ENCODE measurements around the gene KIAA2012. TPM values are rescaled to one million over a fixed set of nuclear protein-coding genes. Genes with fewer than 3 reads are reported as not detected.

Gene KIAA2012
- polyA plus RNA-seq, 2 donors: not detected

DNA sequence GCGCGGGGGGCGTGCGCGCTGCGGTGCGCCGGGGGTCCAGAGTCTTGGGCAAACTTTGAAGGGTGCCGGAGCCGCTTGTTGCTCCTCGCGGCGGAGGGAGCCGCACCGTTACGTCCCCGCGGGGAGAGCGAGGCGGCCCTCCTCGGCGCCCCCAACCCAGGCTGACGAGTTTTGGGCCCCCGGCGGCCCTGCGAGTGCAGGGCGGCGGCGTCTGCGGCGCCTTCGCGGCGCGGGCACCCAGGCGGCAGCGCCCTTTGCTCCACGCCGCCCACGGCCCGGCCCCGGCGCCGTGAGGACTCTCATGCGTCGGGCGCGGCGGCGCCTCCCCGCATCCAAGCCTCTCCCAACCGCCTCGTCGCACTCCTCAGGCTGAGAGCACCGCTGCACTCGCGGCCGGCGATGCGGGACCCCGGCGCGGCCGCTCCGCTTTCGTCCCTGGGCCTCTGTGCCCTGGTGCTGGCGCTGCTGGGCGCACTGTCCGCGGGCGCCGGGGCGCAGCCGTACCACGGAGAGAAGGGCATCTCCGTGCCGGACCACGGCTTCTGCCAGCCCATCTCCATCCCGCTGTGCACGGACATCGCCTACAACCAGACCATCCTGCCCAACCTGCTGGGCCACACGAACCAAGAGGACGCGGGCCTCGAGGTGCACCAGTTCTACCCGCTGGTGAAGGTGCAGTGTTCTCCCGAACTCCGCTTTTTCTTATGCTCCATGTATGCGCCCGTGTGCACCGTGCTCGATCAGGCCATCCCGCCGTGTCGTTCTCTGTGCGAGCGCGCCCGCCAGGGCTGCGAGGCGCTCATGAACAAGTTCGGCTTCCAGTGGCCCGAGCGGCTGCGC is 38.6 kb upstream of the KIAA2012 start:
- Histone ChIP-seq H3K27me3 (ENCODE audit: control insufficient read depth in 1 of 2, insufficient read depth in 2 of 2, low read length in 2 of 2) (no peaks in the 10 kb centered on the region), H3K9me3 (ENCODE audit: control insufficient read depth in 2 of 2, insufficient read depth in 1 of 2, low read depth in 1 of 2, low read length in 1 of 2) (peaks cover 0 to 5% of the 10 kb centered on the region in 2 donors), H3K4me3 (ENCODE audit: low read depth in 1 of 2, low read length in 2 of 2) (peak overlapping the region; percentile 68 to 77), H3K36me3 (ENCODE audit: control insufficient read depth in 2 of 2, insufficient read depth in 2 of 2, low read length in 1 of 2) (no peaks in the 10 kb centered on the region), H3K27ac (ENCODE audit: low read depth in 2 of 2, low read length in 1 of 2) (peak overlapping the region; percentile 92 to 99), H3K4me1 (ENCODE audit: control insufficient read depth in 2 of 2, insufficient read depth in 2 of 2, low read length in 1 of 2) (peaks cover 0 to 14% of the 10 kb centered on the region in 2 donors)
- 1% methylated on average over 86 to 105 of the region's 105 CpGs for WGBS, 2 donors

DNA sequence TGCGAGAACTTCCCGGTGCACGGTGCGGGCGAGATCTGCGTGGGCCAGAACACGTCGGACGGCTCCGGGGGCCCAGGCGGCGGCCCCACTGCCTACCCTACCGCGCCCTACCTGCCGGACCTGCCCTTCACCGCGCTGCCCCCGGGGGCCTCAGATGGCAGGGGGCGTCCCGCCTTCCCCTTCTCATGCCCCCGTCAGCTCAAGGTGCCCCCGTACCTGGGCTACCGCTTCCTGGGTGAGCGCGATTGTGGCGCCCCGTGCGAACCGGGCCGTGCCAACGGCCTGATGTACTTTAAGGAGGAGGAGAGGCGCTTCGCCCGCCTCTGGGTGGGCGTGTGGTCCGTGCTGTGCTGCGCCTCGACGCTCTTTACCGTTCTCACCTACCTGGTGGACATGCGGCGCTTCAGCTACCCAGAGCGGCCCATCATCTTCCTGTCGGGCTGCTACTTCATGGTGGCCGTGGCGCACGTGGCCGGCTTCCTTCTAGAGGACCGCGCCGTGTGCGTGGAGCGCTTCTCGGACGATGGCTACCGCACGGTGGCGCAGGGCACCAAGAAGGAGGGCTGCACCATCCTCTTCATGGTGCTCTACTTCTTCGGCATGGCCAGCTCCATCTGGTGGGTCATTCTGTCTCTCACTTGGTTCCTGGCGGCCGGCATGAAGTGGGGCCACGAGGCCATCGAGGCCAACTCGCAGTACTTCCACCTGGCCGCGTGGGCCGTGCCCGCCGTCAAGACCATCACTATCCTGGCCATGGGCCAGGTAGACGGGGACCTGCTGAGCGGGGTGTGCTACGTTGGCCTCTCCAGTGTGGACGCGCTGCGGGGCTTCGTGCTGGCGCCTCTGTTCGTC is 37.7 kb upstream of the KIAA2012 start:
- H3K4me1 ChIP-seq (ENCODE audit: control insufficient read depth in 2 of 2, insufficient read depth in 2 of 2, low read length in 1 of 2): peaks cover 0 to 14% of the 10 kb centered on the region in 2 donors
- H3K27ac ChIP-seq (ENCODE audit: low read depth in 2 of 2, low read length in 1 of 2): peak overlapping the region; percentile 92 to 99
- no peaks in the 10 kb centered on the region for H3K27me3 ChIP-seq (ENCODE audit: control insufficient read depth in 1 of 2, insufficient read depth in 2 of 2, low read length in 2 of 2)
- H3K36me3 ChIP-seq (ENCODE audit: control insufficient read depth in 2 of 2, insufficient read depth in 2 of 2, low read length in 1 of 2): no peaks in the 10 kb centered on the region
- peaks cover 0 to 5% of the 10 kb centered on the region in 2 donors for H3K9me3 ChIP-seq (ENCODE audit: control insufficient read depth in 2 of 2, insufficient read depth in 1 of 2, low read depth in 1 of 2, low read length in 1 of 2)
- peak overlapping the region; percentile 68 to 77 for H3K4me3 ChIP-seq (ENCODE audit: low read depth in 1 of 2, low read length in 2 of 2)
- 14 to 17% methylated on average over 76 to 78 of the region's 78 CpGs for WGBS, 2 donors

DNA sequence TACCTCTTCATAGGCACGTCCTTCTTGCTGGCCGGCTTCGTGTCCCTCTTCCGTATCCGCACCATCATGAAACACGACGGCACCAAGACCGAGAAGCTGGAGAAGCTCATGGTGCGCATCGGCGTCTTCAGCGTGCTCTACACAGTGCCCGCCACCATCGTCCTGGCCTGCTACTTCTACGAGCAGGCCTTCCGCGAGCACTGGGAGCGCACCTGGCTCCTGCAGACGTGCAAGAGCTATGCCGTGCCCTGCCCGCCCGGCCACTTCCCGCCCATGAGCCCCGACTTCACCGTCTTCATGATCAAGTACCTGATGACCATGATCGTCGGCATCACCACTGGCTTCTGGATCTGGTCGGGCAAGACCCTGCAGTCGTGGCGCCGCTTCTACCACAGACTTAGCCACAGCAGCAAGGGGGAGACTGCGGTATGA is 37.1 kb upstream of the KIAA2012 start:
- Histone ChIP-seq H3K27ac (ENCODE audit: low read depth in 2 of 2, low read length in 1 of 2) (peak overlapping the region; percentile 73 to 92), H3K27me3 (ENCODE audit: control insufficient read depth in 1 of 2, insufficient read depth in 2 of 2, low read length in 2 of 2) (no peaks in the 10 kb centered on the region), H3K4me3 (ENCODE audit: low read depth in 1 of 2, low read length in 2 of 2) (peak overlapping the region; percentile 68 to 77), H3K9me3 (ENCODE audit: control insufficient read depth in 2 of 2, insufficient read depth in 1 of 2, low read depth in 1 of 2, low read length in 1 of 2) (peaks cover 0 to 5% of the 10 kb centered on the region in 2 donors), H3K4me1 (ENCODE audit: control insufficient read depth in 2 of 2, insufficient read depth in 2 of 2, low read length in 1 of 2) (peaks cover 0 to 14% of the 10 kb centered on the region in 2 donors), H3K36me3 (ENCODE audit: control insufficient read depth in 2 of 2, insufficient read depth in 2 of 2, low read length in 1 of 2) (no peaks in the 10 kb centered on the region)
- WGBS, 2 donors: 65 to 69% methylated on average over 32 of the region's 32 CpGs

DNA sequence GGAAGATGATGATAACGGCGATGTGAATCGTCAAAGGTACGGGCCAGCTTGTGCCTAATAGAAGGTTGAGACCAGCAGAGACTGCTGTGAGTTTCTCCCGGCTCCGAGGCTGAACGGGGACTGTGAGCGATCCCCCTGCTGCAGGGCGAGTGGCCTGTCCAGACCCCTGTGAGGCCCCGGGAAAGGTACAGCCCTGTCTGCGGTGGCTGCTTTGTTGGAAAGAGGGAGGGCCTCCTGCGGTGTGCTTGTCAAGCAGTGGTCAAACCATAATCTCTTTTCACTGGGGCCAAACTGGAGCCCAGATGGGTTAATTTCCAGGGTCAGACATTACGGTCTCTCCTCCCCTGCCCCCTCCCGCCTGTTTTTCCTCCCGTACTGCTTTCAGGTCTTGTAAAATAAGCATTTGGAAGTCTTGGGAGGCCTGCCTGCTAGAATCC is 36.4 kb upstream of the KIAA2012 start:
- peak overlapping the region; percentile 73 to 92 for H3K27ac ChIP-seq (ENCODE audit: low read depth in 2 of 2, low read length in 1 of 2)
- 52% methylated on average over 15 of the region's 15 CpGs for WGBS, 2 donors
- H3K4me1 ChIP-seq (ENCODE audit: control insufficient read depth in 2 of 2, insufficient read depth in 2 of 2, low read length in 1 of 2): peaks cover 0 to 14% of the 10 kb centered on the region in 2 donors

DNA sequence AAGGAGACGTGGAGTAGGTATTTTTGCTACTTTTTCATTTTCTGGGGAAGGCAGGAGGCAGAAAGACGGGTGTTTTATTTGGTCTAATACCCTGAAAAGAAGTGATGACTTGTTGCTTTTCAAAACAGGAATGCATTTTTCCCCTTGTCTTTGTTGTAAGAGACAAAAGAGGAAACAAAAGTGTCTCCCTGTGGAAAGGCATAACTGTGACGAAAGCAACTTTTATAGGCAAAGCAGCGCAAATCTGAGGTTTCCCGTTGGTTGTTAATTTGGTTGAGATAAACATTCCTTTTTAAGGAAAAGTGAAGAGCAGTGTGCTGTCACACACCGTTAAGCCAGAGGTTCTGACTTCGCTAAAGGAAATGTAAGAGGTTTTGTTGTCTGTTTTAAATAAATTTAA is 36.0 kb upstream of the KIAA2012 start:
- Histone ChIP-seq H3K27ac (ENCODE audit: low read depth in 2 of 2, low read length in 1 of 2) (peak overlapping the region; percentile 73 to 92), H3K36me3 (ENCODE audit: control insufficient read depth in 2 of 2, insufficient read depth in 2 of 2, low read length in 1 of 2) (no peaks in the 10 kb centered on the region), H3K27me3 (ENCODE audit: control insufficient read depth in 1 of 2, insufficient read depth in 2 of 2, low read length in 2 of 2) (no peaks in the 10 kb centered on the region), H3K9me3 (ENCODE audit: control insufficient read depth in 2 of 2, insufficient read depth in 1 of 2, low read depth in 1 of 2, low read length in 1 of 2) (peaks cover 0 to 5% of the 10 kb centered on the region in 2 donors), H3K4me1 (ENCODE audit: control insufficient read depth in 2 of 2, insufficient read depth in 2 of 2, low read length in 1 of 2) (peaks cover 0 to 14% of the 10 kb centered on the region in 2 donors), H3K4me3 (ENCODE audit: low read depth in 1 of 2, low read length in 2 of 2) (peak overlapping the region in 1 of 2 donors; percentile 77)
- WGBS, 2 donors: 58 to 66% methylated on average over 7 of the region's 7 CpGs

More for the DNA sequence above, 36.4 kb upstream of the KIAA2012 start:
- Histone ChIP-seq H3K9me3 (ENCODE audit: control insufficient read depth in 2 of 2, insufficient read depth in 1 of 2, low read depth in 1 of 2, low read length in 1 of 2) (peaks cover 0 to 5% of the 10 kb centered on the region in 2 donors), H3K27me3 (ENCODE audit: control insufficient read depth in 1 of 2, insufficient read depth in 2 of 2, low read length in 2 of 2) (no peaks in the 10 kb centered on the region), H3K36me3 (ENCODE audit: control insufficient read depth in 2 of 2, insufficient read depth in 2 of 2, low read length in 1 of 2) (no peaks in the 10 kb centered on the region), H3K4me3 (ENCODE audit: low read depth in 1 of 2, low read length in 2 of 2) (peak overlapping the region; percentile 9 to 77)

DNA sequence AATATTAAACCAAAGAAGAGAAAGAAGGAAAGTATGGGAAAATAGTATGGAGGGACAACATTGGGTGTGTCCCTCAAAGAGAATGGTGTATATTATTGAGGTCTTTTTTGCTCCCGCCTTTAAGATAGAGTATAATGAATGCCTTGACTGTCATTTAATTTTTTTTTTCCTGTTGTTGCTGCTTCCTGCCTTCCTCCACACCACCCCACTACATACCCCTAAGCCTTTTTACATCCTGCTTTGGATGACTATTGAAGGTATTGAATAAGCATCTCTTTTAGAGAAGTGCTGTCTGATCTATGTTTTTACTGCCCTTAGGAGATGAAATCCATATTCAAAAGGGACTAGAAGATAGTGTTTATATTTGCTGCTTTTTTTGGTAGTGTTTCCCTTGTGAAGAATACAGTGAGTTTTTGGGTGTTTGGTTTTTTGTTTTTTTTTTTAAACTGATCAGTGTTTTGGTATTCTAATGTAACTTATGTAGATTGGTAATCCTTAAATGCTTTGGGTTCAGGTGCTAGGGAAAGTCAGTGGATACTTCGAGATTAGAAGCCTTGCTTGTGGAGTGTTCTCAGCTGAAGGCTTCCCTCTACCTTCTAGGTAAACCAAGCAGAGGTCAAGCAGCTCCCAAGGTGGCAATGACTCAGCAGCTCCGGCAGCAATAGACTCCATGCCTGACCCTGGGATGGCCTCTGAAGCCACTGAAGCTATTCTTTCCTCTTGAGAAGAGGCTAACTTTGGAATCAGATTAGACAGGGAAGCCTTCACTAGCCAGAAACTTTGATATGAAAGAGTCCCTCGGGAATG is 34.4 kb upstream of the KIAA2012 start:
- peaks cover 0 to 14% of the 10 kb centered on the region in 2 donors for H3K4me1 ChIP-seq (ENCODE audit: control insufficient read depth in 2 of 2, insufficient read depth in 2 of 2, low read length in 1 of 2)
- H3K4me3 ChIP-seq (ENCODE audit: low read depth in 1 of 2, low read length in 2 of 2): no peak overlapping the region
- H3K27ac ChIP-seq (ENCODE audit: low read depth in 2 of 2, low read length in 1 of 2): peak overlapping the region; percentile 43 to 59
- no peaks in the 10 kb centered on the region for H3K36me3 ChIP-seq (ENCODE audit: control insufficient read depth in 2 of 2, insufficient read depth in 2 of 2, low read length in 1 of 2)
- 52 to 53% methylated on average over 4 of the region's 4 CpGs for WGBS, 2 donors
- no peaks in the 10 kb centered on the region for H3K27me3 ChIP-seq (ENCODE audit: control insufficient read depth in 1 of 2, insufficient read depth in 2 of 2, low read length in 2 of 2)
- H3K9me3 ChIP-seq (ENCODE audit: control insufficient read depth in 2 of 2, insufficient read depth in 1 of 2, low read depth in 1 of 2, low read length in 1 of 2): peaks cover 0 to 5% of the 10 kb centered on the region in 2 donors

DNA sequence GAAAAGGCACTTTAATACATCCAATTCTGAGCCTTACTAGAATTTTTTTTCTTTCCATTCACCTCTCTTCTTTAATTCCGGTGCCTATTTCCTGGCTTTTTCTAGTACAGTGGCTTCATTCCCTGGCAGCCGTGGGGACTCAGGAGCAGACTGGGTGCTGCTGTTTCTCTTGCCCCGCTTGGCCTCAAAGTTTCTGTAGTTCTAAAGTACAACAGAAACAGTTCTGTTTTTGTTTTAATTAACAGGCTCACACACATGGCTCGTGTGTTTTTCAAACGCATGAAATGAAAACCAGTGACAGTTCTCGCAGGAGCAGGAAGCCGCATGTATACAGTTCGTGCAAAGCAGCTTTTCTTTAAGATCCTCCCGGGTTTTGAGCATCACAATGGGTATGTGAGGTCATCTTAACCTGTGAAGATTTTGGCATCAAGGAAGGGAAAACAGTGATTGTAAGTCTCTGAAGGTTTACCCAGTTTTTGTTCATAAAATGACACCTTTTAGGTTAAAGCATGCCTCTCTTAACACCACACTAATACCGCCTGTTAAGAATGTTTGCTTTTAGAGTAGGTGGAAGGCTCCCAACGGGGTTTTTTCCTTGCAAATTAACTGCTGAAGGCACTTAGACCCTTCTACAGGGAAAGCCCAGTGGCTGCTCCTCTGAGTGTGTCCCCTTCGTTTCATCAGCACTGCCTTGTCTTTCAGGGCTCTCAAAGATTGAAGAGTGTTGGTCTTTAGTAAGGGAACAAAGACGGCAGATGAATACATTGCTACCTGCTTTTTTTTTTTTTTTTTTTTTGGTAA is 33.6 kb upstream of the KIAA2012 start:
- Histone ChIP-seq H3K27me3 (ENCODE audit: control insufficient read depth in 1 of 2, insufficient read depth in 2 of 2, low read length in 2 of 2) (no peaks in the 10 kb centered on the region), H3K4me3 (ENCODE audit: low read depth in 1 of 2, low read length in 2 of 2) (no peak overlapping the region), H3K27ac (ENCODE audit: low read depth in 2 of 2, low read length in 1 of 2) (peak overlapping the region in 1 of 2 donors; percentile 43), H3K4me1 (ENCODE audit: control insufficient read depth in 2 of 2, insufficient read depth in 2 of 2, low read length in 1 of 2) (peaks cover 0 to 14% of the 10 kb centered on the region in 2 donors), H3K36me3 (ENCODE audit: control insufficient read depth in 2 of 2, insufficient read depth in 2 of 2, low read length in 1 of 2) (no peaks in the 10 kb centered on the region), H3K9me3 (ENCODE audit: control insufficient read depth in 2 of 2, insufficient read depth in 1 of 2, low read depth in 1 of 2, low read length in 1 of 2) (peaks cover 0 to 5% of the 10 kb centered on the region in 2 donors)
- WGBS, 2 donors: 42 to 51% methylated on average over 13 of the region's 13 CpGs

DNA sequence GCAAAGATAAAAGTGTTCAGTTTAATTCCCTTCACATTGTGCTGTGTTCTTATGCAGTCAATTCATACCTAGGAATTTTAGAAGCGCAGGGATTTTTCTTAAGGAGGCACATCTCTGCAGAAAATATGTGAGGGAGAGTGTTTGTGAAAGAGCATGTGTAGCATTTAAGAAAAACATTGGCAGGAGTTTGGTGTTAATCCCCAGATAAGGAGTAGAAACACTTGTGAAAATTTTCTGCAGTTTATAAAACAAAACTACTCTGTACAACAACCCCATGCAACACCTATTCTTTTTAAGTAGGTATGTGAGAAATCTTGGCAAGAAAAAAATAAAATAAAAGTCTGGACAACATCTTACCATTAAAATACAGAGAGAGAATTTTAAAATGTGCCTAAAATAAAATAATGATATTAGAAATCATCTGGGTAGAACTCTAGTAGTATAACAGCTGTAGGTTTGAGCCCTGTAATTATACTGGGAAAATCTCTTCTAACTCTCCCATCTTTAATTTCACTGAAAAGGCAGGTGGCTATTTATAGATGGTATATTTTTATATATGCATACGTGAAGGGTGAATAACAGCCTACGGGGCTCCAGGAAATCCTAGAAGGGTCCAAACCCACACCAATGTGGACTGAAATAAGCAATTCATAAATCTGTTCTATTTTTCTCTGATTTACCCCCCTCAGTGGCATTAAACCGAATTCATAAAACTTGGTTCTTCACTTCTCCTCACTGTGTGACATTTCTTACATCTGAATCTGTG is 32.8 kb upstream of the KIAA2012 start:
- WGBS, 2 donors: 75 to 82% methylated on average over 4 of the region's 4 CpGs
- Histone ChIP-seq H3K4me1 (ENCODE audit: control insufficient read depth in 2 of 2, insufficient read depth in 2 of 2, low read length in 1 of 2) (peaks cover 0 to 9% of the 10 kb centered on the region in 2 donors), H3K27ac (ENCODE audit: low read depth in 2 of 2, low read length in 1 of 2) (no peak overlapping the region), H3K36me3 (ENCODE audit: control insufficient read depth in 2 of 2, insufficient read depth in 2 of 2, low read length in 1 of 2) (no peaks in the 10 kb centered on the region), H3K9me3 (ENCODE audit: control insufficient read depth in 2 of 2, insufficient read depth in 1 of 2, low read depth in 1 of 2, low read length in 1 of 2) (peaks cover 0 to 4% of the 10 kb centered on the region in 2 donors), H3K4me3 (ENCODE audit: low read depth in 1 of 2, low read length in 2 of 2) (no peak overlapping the region), H3K27me3 (ENCODE audit: control insufficient read depth in 1 of 2, insufficient read depth in 2 of 2, low read length in 2 of 2) (no peaks in the 10 kb centered on the region)

Data from esophagus (tissue), 2 donors.